Stimulated activated CD8-positive, alpha-beta memory T cell treated with anti-CD3 and anti-CD28 coated beads, Interleukin-4, amount 100 ng/mL, for 4 hours (primary cell): ENCODE results near the gene SPC24.

ENCODE experiments used
- DNase-seq, 2 donors: peaks; one replicate each; pipeline ENCODE4 v3.0.0-alpha.2; 2020; ENCODE audit warnings: low read depth in 2 of 2, low spot score in 1 of 2

SPC24 gene, protein sequence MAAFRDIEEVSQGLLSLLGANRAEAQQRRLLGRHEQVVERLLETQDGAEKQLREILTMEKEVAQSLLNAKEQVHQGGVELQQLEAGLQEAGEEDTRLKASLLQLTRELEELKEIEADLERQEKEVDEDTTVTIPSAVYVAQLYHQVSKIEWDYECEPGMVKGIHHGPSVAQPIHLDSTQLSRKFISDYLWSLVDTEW

GRCh38 chr19:11155373-11156120, at the start of gene SPC24:
Gene SPC24 (minus strand): TSS chr19:11155782. CDS start chr19:11155776, 6 bp downstream.
- DNase-seq: peak; percentile 77 to 82

GRCh38 chr19:11204943-11205349, 49.4 kb upstream of the SPC24 start:
- no peak for DNase-seq

DNA sequence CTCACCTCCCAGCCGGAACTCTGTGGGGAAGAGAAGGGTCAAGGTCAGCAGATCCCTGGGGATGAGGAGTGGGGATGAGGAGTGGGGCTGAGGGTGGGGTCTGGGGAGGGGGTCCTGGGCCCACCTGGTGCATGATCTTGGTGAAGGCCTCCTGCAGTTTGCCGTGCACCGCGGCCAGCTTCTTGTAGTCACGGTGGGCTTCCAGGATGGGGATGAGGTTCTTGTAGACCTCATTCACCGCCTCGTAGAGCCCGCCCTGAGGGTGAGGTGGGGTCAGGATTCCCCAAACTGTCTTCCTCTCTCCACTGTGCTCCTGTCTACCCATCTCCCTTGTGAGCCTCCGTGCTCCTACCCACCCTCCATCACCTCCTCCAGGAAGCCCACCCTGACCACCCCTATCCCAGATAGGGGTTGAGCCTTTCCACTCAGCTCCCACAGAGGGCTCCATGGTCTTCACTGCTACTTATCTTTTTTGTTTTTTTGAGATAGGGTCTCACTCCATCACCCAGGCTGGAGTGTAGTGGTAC, 48.6 kb upstream of the SPC24 start:
- DNase-seq: no peak

DNA sequence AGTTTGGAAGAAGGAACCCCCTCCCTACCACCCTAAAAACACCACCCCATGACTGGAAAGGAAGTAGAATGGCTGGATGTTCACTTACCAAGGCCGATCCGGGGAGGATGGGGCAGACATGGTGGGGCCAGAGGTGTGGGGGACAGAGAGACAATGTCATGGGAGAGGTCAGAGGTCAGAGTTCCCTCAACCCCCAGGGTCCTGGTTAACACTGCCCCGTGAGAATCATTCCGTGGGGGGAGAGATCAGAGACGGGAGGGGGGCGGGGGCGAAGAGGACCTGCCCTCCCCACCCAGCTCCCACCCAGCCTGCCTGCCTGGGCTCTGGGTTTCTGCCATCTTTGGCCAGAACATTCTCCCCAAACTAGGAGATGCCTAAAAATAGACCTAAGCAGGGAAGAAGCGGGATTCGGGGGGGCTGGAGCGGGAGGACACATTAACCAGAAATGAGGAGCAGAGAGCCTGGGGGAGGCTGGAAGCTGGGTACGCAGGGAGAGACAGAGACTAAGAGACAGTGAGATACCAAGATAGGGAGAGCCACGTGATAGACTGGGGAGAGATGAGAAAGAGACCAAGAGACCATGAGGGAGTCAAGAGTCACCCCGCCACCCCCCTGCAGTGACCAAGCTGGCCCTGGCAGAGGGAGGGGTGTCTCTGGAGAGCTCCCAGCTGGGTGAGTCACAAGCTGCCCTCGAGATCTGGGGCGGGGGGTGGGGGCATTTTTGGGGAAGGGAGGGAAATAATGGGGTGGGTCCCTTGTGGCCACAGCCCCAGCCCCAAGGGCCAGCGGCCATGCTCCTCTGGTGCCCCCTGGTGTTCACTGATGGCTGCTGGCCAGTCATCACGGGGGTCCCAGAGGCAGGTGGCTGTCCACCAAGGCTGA, 47.9 kb upstream of the SPC24 start:
- no peak for DNase-seq

DNA sequence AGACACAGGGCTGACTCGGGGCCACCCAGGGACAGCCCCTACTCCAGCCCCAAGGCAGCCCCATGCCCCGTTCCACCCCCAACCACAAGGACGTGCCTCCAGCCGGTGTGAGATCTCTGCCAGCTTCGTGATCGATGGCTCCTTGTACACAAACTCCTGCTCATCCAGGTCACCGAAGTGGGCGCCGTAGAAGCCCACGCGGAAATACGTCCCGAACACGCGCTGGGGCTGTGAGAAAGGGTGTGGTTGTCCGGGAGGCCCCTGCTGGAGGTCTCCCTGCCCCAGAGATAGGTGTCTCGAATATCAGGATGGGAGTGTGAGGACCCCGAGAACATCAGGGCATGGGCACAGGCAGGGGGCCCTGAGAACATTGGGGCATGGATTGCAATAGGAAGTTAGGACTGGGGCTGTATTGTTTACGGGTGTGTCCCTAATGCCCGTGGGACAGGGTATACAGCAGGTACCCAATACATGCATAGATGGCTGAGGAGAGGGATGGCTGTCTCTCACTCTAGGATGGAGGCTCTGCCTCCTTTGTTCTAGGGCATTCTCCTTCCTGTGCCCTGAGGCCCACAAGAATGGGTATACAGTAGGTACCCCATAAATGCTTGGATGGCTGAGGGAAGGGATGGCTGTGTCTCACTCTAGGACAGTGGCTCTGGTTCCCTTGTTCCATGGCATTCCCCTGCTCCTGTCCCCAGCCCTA, 47.1 kb upstream of the SPC24 start:
- no peak for DNase-seq

DNA sequence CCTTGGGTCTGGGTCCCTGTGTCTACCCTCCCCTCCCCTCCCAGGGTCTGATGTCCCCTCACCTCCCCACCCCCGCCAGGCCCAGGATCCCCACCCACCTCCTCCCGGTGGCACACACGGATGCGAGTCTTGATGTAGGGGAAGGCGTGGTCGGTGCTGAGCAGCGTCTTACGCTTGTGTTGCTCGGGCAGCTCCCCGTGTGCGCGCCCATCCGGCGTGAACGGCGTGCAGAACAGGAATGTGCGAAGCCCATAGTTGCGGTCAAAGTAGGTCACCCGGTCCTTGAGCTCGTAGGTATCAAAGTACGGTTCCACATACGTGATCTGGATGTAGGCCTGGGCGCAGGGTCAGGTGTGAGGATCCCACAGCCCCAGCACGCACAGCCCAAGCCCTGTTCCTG, 46.2 kb upstream of the SPC24 start:
- DNase-seq: no peak

DNA sequence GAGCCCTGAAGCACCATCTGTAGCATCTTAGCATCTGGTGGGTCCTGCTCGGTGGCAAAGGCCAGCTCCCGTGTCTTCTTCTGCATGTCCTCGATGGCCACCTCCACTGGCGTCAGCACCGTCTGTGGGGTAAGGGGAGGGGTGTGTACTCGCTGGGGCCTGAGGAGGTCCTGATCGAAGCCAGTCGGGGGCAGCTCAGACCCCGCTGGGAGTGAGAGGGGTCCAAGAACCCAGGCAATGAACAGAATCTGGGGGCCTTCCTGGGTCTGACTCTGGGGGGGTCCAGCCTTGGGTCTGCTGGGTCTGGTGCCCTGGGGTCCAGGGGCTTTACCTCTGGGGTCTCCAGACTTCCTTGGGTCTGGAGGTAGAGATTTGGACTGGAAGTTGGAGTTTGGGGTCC, 45.3 kb upstream of the SPC24 start:
- no peak for DNase-seq

DNA sequence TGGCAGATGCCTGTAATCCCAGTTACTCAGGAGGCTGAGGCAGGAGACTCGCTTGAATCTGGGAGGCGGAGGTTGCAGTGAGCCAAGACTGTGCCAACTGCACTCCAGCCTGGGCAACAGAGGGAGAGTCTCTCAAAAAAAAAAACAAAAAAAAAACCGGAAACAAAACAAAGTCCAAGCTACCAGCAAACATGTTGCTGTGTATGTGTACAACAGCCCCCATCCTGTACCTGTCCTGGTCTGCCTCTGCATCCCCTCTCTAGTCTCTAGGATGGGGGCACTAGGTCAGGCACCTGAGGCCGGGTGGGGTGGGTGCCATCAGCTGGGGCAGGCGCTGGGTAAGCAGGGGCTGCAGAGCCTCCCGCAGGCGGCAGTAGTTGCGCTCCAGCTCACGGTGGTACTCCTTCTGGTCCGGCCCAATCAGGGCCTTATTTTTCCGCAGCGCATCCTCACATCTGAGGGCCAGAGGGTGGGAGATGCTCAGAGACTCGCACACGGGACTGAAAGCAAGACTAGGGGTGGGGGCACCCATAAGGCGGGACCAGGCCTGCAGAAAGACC, 44.5 kb upstream of the SPC24 start:
- DNase-seq: no peak

- DNase-seq: no peak
These were observed 43.9 kb upstream of the SPC24 start for GRCh38 chr19:11199517-11199916.

DNA sequence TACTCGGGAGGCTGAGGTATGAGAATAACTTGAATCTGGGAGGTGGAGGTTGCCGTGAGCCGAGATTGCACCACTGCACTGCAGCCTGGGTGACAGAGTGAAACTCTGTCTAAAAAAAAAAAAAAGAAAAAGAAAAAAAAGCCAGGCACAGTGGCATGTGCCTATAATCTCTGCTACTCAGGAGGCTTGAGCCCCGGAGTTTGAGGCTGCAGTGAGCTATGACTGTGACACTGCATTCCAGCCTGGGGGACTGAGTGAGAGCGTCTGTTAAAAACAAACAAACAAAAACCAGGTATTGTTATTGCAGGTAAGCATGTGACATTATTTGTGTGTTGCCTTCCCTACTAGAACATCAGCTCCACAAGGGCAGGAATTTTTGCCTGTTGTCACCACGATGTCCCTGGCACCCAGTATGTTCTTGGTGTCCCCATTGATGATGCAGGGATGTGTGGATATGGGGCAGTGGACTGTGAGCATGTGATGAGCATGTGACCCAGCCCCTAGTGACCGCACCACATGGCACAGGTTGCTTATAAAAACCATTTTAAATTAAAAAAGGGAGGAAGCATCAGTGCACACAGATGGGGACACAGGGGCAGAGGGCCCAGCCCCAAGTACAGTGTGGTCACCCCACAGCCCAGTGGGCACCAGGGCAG, 43.3 kb upstream of the SPC24 start:
- no peak for DNase-seq

DNA sequence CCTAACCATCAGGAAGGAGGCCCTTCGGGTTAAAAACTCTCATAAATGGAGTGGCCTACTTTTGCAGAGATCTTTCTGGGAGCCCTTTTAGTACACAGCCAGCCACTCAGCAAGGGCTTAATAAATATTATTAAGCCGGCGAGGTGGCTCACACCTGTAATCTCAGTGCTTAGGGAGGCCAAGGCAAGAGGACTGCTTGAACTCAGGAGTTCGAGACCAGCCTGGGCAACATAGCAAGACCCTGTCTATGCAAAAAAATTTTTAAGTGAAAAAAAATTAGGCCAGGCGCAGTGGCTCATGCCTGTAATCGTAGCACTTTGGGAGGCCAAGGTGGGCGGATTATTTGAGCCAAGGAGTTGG, 42.6 kb upstream of the SPC24 start:
- no peak for DNase-seq

- peak; percentile 42 to 43 for DNase-seq
These were observed 42.0 kb upstream of the SPC24 start, which contains the start of gene KANK2 for GRCh38 chr19:11197291-11198174. Gene KANK2 (minus strand): TSS chr19:11197545. CDS start chr19:11194511, 3,034 bp downstream.

DNA sequence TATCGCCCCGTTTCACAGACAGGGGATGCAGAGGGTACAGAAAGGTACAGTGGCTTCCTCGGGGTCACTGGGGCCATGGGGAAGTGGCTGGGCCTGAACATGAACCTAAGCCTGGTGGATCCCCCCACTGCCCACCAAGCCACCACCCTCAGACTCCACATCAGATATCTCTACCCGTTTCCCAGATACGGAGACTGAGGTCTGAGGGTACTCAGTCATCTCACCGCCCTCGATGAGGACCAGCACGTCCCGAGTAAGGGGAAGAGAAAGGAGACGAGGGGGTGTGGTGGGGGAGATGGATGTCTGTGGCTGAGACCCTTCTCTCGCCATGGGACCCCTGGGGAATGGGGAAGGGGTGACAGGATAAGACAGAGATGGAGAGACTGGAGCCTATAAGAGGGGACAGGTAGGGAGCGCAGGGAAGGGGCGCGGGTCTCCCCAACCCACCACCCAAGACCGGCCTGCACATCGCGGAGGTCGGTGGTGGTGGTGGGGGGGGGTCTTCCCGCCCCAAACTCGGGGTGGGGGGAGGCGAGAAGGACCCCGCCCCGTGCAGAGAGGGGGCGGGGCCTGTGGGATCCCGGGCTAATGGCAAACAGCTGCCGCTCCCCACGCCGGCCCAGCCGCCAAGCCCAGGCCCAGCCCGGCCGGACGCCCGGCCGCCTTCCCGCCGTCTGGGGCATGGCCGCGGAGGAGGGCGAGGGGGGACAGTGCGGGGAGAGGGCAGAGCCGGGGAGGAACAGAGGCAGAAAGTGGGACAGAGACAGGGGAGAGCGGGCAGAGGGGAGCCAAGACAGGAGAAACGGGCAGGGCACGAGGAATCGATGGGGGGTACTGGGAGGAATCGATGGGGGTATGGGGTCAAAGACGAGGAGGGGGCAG, 41.1 kb upstream of the SPC24 start:
- DNase-seq: no peak

DNA sequence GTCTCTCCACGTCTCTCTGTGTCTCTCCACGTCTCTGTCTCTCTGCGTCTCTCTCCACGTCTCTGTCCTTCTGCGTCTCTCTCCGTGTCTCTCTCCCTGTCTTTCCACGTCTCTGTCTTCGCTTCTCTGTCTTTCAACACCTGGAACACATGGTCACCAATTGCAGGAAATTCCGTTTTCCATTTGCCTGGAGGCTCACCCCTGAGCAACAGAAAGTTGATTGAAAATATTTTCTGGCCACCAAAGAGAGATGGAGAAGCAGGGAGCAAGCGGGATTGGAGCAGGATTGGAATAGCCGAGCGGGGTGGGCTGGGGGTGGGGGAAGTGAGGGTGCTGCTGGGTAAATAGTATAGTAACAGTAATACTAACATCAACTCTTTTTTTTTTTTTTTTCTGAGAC, 40.1 kb upstream of the SPC24 start:
- no peak for DNase-seq

DNA sequence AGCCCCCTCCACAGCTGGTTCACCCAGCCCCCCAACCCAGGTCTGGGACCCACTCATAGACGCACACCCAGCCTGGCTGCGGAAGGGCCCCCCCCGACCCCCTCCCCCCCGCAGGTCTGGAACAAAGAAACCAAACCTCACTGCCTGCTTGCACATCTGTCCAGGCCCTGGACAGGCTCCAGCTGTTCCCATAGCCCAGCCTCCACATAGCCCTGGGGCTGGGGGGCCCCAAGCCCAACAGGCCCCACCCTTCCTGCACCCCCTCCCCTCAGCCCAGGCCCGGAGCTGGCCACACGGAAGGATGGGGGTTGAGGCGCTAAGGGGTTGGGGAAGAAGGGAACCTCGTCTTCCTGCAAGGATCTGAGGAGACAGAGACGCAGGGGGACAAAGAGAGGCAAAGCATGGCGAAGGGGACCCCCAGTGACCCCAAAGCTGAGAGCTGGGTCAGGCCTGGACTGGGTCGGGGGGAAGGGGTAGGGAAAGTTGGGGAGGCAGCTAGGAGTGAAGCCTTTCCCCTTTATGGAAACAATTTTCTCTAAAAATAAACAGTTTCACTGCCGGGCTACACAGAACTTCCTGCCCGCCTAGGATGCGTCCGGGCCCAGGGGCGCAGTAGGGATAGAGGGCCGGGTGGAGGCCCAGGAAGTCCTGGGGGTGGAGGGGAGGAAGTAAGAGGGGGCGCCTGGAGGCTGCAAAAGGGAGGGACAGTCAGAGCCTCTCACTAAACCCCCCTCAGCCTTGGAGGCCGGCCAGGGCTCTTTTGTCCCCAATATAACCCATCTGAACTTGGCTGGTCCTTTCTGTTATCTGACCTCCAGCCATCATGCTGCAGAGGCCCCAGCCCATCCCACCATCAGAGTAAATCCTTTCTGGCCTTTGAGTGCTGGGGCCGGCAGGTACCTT, 39.3 kb upstream of the SPC24 start:
- no peak for DNase-seq

GRCh38 chr19:11194173-11194572, 38.6 kb upstream of the SPC24 start:
- DNase-seq: no peak
